Occipital lobe (tissue), 2 donors: ENCODE results near the gene PRSS12. TPM values are rescaled to one million over a fixed set of nuclear protein-coding genes. Genes with fewer than 3 reads are reported as not detected.

Experiments used
- DNase-seq: peaks from one replicate; lab custom pipeline; 2025; lab: John Stamatoyannopoulos, UW
- total RNA-seq: library from RNA; depleted of rRNA; stranded (reverse); fragments of >200 nt; gene quantifications from one replicate; pipeline ENCODE4 v1.2.3, GENCODE V29; 2014

PRSS12 gene
- total RNA-seq, 1 donor from 2014 or later = 54.9 TPM

DNA sequence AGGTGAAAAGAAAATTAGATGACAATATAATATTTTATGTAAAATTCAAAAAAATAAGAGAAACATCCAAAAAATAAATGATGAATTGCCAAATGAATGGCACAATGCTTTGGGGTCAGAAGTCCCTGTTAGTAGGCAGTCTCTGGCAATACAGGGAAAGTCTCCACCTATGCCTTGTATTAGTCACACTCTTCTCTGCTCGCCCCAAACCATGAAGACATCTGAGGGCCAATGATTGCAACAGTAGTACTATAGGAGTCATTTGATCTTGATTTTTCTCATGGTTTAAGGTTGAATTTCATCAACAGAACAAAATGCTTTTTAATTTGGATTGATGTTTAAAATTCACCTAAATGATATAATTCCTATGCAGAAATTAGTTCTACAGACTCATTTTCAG, 3.9 kb upstream of the PRSS12 start:
- no peak for DNase-seq

DNA sequence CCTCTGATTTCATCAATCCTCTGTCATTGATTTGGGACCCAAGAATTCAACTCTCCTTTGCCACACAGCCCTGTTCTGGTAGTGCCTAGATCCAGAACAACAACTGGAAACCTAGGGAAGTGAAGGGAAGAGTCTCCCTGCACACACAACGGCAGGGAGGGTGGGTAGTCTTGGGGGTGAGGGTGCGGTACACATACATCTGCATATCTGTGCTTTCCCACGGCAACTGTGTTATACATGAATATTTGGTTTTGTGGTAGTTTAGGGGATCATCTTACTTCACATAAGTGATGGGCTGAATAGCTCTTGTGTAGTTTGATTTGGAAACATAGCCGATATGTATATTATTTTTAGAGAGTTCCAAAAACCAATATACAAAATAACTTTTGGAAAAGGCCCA, 3.3 kb upstream of the PRSS12 start:
- no peak for DNase-seq

DNA sequence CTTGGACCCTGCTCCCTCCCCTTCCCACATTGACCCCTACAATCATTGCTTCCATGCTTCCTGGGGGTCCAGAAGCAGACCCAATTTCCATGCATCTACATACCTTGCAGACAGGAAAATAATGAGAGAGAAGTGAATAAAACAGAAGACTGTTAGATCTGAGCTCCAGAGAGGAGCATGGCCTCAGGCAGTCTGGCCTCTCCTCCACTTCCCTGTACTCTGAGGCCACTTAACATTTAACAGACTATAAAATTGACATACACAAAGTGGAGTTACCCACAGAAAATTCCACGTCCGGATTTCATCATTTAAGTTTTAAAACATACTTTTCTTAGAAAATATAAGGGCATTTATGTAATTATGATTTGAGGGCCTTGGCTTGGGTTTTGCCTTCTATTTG, 2.1 kb upstream of the PRSS12 start:
- DNase-seq = no peak

DNA sequence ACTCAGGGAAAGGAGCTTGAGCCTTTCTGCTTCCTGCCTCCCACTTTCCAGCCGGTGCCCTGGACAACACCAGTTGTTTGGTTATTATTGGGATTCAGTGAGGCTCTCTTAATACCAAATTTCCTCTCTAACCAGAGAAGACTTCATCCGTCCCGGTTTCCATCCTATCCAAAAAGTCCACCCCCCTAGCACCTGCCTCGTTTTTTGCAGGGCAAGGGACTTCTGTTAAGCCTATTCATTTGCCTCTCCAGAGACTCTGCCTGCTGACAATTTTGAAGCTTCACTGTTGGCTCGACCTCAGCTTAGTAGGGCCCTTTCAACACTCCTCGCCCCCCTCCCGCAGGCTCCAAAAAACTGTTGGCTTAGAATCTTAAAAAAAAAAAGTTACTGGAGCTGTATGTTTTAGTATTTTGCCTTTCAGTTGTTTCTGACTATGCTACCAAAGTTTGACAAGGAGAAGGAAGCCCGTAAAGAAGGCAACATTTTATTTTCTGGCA, 779 bp upstream of the PRSS12 start:
- DNase-seq = no peak

DNA sequence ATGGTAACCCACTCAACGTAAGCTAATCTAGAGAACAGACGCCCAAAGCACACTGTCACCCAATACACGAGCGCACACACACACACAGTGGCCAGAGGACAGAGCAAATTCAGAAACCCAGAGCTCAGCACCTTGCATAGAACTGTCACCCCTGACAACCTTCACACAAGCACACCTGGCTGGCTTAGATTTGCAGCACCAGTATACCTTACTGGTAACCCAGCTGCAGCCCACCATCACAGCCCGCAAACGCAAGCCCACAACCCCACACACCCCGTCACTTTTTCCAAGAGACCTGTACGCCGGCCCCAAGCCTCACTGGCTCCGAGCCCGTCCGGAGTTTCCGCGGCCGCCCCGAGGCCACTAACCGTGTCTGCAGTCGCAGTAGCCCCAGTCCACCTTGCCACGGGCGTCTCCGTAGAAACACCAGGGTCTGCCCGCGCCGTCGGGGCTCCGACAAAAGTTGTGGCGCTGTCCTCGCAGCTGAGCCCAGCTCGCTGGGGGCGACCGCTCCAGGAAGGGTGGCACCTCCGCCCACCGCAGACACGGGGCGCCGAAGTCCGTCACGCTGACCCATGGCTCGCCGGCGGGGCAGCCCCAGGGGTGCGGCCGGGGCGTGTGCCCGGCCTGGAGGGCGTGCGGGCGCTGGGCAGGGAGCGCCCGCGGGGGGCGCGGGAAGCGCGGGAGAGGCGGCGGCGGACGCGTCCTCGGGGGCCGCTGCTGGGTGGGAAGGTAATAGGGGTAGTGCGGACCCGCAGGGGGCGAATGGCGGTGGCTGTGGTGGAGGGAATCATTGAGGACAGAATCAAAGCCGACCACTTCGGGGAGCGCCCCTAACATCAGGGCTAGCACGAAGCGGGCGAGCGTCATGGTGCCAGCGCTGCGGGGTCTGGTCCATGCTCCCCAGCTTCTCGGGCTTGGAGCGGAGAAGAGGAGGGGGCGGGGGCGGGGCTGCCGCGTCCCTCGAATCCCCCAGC, 664 bp downstream of the PRSS12 start:
- DNase-seq = no peak

DNA sequence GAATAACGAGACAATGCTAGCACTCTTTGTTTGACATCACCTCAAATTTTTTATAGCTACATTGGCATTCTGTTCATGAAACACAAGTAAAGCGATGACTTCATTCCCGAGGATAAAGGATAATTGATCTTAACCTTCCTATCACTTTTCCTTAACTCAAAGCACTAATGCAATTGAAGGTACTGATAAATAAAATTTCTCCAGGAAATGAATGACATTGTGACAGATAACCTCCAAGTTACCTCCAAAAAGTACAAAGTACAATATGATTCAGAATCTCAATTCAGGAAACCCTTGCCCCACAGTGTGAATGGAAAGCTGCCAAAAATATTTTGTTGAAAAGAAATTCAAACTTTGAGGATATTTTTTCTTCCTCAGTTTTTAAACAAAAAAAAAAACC, 1.8 kb downstream of the PRSS12 start:
- DNase-seq = no peak

DNA sequence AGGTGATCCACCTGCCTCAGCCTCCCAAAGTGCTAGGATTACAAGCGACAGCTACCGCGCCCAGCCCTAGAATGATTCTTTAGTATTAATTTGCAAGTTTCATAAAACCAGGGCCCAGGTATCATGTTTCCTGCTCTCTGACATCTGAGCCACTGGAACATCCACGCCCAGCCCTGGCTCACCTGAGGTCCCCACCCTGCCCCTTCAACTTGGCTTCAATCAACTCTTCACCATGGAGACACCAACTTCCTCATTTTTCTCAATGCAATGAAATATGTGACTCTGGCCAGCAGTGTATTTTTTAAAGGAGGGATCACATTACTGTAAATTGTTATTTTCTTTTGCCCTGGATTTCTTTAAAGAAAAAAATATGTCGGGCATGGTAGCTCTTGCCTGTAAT, 3.9 kb downstream of the PRSS12 start:
- DNase-seq = no peak

DNA sequence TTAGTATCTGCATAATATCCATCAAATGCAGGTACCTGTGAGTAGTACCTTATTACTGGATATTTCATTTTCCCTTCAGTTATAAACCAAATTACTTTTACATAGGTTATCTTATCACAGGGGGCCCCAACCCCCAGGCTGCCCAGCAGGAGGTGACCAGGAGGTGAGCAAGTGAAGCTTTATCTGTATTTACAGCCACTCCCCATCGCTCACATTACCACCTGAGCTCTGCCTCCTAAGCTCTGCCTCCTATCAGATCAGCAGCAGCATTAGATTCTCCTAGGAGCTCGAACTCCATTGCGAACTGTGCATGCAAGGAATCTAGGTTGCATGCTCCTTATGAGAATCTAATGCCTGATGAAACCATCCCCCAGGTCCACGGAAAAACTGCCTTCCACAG, 6.3 kb downstream of the PRSS12 start:
- DNase-seq = no peak

DNA sequence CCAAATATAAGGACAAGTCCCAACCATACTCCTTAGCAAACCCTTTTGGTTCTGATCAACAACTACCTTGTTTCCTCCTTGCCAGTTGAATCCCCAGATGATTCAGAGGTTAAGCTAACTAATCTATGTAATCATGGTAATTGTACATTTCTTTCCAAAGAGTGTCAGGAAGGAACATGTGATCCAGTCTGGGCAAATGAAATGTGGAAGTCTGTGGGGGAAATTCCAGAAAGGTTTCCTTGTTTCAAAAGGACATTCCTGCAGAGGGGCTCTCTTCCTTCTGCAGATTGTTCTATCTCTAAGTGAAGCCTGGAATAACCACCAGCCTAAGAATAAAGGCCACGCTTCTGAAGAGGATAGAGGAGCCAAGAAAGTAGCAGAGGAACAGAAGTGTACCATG, 7.0 kb downstream of the PRSS12 start:
- no peak for DNase-seq

DNA sequence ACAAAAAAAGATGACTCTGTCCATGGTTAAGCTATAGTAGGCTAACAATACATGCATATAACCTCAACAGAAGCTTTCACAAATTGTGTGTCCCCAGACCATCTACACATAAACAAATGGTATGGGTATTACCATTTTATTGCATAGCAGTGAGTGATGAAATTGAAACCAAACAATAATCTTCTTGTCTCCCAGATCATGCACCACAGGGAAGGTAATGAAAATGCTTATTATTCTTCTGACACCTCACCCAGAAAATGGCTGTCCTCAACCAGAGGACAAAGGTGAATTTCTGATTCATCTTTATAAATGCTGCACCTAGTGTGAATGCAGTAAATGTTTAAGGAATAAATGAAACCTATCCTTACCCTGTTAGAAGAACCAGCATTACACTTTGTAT, 8.0 kb downstream of the PRSS12 start:
- no peak for DNase-seq

DNA sequence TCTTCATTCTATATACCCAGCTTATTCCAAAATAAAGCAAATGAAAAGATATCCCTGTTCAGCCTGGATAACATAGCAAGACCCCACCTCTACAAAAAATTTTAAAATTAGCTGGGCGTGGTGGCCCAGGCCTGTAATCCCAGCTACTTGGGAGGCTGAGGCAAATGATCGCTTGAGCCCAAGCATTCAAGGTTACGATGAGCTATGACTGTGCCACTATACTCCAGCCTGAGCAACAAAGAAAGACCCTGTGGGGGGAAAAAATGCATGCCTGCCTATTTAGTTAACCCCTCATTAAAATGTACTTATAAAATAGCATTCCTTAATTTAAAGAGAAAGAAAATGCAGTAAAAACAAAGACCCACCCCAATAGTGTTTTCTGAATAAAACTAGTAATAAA, 9.3 kb downstream of the PRSS12 start:
- no peak for DNase-seq

DNA sequence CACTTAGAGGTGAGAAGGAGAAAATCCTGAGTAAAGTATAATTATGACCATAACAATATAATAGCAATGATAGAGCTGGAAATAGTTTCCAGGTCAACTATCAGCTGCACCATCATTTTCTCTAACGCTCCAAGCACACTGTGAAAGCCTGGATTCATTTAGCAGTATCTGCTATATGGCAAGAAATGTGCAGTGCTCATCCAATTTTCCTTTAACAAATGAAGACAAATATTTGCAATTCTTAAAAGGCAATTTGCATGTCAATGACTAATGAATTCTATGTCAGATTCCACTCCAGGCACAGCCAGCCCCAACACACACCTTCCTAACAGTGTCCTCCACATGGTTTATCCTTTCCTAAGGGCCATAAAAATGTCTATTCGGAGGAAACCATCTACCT, 12.7 kb downstream of the PRSS12 start:
- DNase-seq = no peak

DNA sequence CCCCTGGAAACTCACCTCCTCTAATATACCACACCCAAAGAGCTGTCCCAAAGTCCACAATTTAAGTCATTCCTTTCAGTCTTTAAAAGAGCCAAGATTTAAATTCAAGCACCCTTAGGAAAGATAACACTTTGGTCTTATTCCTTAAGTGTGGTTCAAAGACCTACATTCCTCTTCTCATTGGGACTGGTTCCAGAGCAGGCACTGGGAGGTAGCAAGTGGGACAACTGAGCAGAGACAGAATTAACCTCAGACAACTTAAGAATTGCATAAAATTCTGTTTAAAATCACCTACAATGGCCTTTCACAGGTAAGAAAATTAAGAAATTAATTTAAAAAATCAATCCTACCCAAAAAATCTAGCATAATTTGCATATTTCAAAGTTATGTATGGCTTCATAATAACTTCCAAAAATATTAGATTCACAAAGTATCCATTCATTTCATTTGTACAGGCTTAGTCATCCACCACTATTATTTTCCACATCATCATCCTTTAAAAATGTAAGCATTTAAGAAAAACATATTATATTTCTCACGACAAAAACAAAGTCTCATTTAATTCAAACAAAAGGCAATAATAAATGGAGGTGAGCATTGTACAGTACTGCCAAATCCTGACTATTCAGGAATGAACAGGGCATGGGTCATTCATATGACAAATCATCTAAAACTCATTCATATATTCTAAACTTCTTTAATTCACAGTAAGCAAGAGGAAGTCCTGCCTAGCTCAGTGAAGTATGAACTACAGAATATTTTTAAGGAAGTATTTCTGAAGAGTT, 13.6 kb downstream of the PRSS12 start:
- no peak for DNase-seq

DNA sequence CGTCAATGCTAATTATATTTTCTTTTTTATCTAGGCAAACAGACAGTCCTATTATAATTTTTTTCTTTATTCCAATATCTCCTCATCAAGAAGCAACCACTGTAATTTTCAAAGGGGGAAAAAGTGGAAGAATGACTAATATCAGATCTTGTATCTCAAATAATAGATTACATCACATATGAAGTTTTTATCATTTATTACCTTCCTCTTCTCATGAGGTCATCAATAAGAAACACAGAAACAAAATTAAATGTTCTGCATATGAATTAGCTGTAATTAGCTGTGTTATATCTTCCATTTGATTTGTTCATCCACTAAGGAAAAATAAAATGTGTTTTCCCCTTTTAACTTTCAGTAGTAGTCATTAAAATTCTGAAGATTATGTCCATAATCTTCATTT, 14.3 kb downstream of the PRSS12 start:
- no peak for DNase-seq

DNA sequence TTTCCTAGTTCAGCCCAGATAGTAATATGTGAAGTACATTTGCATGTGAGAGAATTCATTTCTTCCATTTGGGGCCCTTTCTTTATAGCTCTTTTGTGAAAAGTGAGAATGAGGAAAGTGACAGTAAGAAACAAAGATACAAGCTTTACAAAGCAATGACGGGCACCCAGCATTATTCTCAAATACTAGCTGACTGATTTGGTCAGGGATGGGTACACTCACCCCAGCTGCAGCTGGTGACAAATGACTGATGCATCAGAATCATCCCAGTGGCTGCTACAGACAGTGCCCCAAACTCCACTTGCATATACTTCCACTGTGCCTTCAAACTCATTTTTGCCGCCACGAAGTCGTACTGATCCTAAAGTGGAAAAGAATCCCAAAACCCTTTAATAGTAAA, 14.8 kb downstream of the PRSS12 start:
- DNase-seq = no peak

DNA sequence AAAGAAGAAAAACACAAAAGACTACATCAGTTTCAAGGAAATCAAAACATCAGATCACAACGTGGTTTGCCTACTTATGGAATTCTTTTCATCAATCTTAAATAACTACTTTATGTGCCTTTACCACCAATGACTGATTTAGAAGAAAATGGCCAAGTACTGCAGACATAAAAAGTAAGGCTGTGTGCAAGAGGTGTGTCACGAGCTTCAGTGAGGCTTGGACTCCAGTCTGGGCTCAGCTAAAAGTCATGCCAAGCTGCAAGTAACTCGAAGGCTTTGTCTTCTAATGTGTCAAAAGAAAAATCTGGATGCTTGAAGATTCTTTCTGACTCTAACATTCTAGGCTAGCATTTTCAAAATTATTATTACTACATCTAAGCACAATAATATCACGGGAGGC, 17.0 kb downstream of the PRSS12 start:
- DNase-seq = no peak

DNA sequence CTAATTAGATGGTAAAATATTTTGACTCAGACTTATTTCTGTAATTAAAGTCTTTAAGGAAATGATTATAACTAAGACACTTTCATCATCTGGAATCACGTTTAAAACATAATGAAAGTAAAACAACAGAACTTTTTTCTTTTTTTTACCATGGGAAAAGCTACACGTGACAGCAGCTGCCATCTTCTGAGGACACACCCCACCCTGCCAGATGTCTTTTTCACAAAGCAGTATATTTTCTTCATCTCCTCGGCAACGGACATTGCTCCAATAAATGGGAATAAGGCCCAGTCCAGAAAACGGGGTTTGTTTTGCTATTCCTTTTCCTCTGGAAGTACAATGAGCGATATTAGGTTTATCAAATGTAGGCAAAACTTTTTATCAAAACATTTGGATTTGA, 17.5 kb downstream of the PRSS12 start:
- DNase-seq = no peak

DNA sequence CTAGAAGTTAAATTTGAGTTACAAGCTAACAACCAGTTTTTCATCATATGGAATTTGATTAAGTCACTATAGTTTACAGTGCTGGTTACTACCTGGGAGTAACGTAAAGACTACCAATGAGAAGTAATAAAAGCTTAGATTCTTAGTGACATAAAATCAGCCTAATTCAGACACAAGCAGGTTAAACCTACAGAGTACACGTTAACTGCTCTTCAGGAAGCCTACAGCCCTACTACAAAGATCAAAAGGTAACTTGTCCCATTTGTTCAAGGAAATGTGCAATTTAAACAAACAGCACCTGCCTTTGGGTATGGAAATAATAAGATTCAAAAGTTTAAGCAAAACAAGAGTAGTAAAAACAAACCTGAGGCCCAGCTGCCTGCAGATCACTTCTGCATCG, 21.5 kb downstream of the PRSS12 start:
- no peak for DNase-seq

DNA sequence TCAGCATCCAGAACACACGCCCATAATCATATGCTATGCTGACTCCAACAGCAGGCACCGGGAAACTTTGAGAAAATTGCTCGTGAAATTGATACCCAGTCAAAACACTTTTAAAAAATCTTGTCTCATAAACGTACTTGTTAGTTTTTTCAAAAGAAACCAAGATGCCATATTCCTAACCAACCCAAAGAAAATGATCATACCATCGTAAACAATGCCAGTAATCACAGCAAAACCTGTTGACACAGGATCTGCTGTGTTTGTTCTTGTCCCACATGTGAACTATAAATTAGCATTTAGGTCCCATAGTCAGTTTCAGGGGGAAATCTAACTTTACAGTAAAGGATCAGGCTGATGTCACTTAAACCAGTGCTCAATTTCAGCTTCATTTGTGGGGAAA, 23.0 kb downstream of the PRSS12 start:
- DNase-seq = no peak

DNA sequence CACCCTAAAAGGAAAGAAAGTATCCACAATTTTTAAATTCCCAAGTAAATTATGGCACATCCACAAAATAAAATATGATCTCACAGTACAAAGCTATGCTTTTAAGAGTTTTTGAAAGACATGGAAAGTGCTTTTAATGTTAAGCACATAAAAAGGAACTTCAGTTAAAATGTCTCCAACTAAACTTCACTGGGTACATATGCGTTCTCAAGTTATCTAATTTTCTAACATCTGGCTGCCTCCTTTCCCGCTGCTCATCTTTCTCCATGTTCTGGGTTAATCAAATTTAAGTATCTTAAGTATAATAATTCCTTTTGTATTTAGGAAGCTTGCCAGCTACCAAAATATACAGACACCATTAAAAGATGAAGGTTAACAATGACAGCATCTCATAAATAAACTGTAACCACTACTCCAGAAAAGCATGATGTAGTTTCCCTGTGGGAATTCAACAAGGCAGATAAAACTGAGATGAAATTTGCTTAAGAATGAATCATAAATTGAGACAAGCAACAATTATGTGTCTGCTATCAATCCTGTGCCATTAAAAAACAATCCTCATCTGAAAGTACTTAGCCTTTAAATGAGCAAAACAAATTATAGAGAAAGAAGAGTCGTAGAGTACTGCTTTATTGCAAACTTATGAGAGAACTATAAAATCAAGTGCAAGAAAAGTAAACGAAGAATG, 25.1 kb downstream of the PRSS12 start:
- no peak for DNase-seq

DNA sequence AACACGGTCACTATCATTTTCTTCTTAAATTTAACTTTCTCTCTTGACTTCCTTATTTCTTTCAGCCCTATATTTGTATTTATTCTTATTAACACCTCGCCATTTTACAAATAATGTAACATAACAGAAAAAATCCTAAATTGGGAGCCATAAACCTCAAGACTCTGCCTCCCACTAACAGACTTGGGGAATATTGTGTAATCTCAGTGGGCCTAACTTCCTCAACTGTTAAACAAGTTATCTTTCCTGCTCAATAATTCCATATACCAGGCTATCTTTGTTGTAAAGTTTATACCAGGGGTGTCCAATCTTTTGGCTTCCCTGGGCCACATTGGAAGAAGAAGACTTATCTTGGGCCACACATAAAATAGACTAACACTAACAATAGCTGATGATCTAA, 26.2 kb downstream of the PRSS12 start:
- no peak for DNase-seq

DNA sequence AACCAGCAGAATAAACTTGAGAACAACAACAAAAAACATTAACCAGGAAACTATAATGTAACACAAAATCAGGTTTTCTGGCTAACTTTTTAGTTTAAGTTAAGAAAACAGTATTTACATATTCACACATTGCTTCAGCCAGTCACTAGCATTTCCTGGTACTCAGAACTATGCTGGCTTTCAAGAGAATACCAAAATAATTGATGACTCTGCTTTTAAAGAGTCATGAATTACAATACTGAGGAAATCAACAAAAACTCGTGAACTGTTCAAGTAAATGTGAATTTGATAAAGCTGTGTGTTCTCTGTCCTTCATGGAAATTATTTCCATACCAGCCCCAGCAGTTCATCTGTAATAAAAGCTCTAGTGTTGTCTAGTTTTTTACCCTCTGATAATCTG, 27.4 kb downstream of the PRSS12 start:
- DNase-seq = no peak
